Vagina (tissue), 2 donors: Measurements from ENCODE around the gene YLPM1.

Source experiments
- POLR2A ChIP-seq, 2 donors: fragments of 450-650 bp; IDR thresholded peaks; one replicate each; pipeline ENCODE4 v1.6.1; 2017; ENCODE audit warnings: antibody characterized with exemption in 2 of 2, mild to moderate bottlenecking in 2 of 2, moderate library complexity in 2 of 2
- POLR2AphosphoS5 ChIP-seq, 2 donors: sonication (generic); formaldehyde crosslinking; IDR thresholded peaks; one replicate each; pipeline ENCODE4 v1.9.0; 2017; ENCODE audit warnings: antibody characterized with exemption in 2 of 2, mild to moderate bottlenecking in 2 of 2, low read depth in 1 of 2; ENCODE audit not compliant: insufficient read depth in 1 of 2
- TF ChIP-seq, protein P1 (sequence below), 3 experiments: fragments of 450-650 bp in 2 of 3; fragments of 200-600 bp in 1 of 3; sonication (generic) in 1 of 3; IDR thresholded peaks; one replicate each; pipeline ENCODE4 v1.5.1; 2017 to 2019; ENCODE audit warnings: antibody characterized with exemption in 3 of 3, mild to moderate bottlenecking in 2 of 3, moderate library complexity in 2 of 3

DNA sequence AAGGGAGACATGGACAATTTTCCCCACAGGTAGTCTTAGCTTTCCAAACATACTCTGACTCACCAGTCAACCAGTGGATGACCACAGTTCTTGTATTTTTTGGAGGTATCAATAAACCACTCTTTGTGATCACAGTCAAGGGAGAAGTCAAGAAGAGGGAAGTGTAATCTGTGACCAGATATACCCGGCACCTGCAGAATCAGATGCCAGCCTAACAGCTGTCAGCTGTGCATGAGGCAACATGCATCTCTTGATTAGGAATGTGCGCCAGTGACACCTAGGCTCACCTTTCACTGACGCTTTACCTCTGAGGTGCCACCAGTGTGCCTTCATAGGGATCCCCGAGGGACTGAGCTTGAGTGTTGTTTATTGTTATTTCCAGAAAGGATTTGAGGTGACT, 92.8 kb downstream of the YLPM1 start:
- TF ChIP-seq, protein P1, sequence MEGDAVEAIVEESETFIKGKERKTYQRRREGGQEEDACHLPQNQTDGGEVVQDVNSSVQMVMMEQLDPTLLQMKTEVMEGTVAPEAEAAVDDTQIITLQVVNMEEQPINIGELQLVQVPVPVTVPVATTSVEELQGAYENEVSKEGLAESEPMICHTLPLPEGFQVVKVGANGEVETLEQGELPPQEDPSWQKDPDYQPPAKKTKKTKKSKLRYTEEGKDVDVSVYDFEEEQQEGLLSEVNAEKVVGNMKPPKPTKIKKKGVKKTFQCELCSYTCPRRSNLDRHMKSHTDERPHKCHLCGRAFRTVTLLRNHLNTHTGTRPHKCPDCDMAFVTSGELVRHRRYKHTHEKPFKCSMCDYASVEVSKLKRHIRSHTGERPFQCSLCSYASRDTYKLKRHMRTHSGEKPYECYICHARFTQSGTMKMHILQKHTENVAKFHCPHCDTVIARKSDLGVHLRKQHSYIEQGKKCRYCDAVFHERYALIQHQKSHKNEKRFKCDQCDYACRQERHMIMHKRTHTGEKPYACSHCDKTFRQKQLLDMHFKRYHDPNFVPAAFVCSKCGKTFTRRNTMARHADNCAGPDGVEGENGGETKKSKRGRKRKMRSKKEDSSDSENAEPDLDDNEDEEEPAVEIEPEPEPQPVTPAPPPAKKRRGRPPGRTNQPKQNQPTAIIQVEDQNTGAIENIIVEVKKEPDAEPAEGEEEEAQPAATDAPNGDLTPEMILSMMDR (IDR thresholded peaks at IDR 0.05) = no peak
- TF ChIP-seq POLR2A (IDR thresholded peaks at IDR 0.05) (no peak), POLR2AphosphoS5 (IDR thresholded peaks at IDR 0.05; ENCODE audit: insufficient read depth in 1 of 2, low read depth in 1 of 2) (no peak)
